Activated CD8-positive, alpha-beta T cell treated with anti-CD3 and anti-CD28 coated beads for 36 hours (primary cell): ENCODE measurements around the gene TSHR. TPM values are rescaled to one million over a fixed set of nuclear protein-coding genes. Genes with fewer than 3 reads are reported as not detected.

Experiments used
- ATAC-seq: fragments of 200-7000 bp; cut with Tn5 transposase; one replicate; pipeline ENCODE4 v1.10.0; 2021; ENCODE audit warnings: mild to moderate bottlenecking, moderate library complexity
- CTCF ChIA-PET: fragments of 350-600 bp; sonication (Branson Sonifier 250); formaldehyde crosslinking; loops from one replicate; lab custom pipeline; 2021; ENCODE audit warnings: antibody characterized with exemption; lab: Charles Lee
- POLR2A ChIA-PET: fragments of 350-600 bp; sonication (Branson Sonifier 250); formaldehyde crosslinking; loops from one replicate; lab custom pipeline; 2021; ENCODE audit warnings: antibody characterized with exemption; lab: Charles Lee
- DNase-seq: peaks from one replicate; pipeline ENCODE4 v3.0.0-alpha.2; 2020
- H3K27ac Mint-ChIP-seq: one replicate; pipeline ENCODE4 v1.8.0; 2021; ENCODE audit warnings: mild to moderate bottlenecking, mixed read lengths
- H3K27me3 Mint-ChIP-seq: one replicate; pipeline ENCODE4 v1.8.0; 2021; ENCODE audit warnings: mixed read lengths
- H3K36me3 Mint-ChIP-seq: one replicate; pipeline ENCODE4 v1.8.0; 2021; ENCODE audit warnings: low read depth, mixed read lengths
- H3K4me1 Mint-ChIP-seq: one replicate; pipeline ENCODE4 v1.8.0; 2021; ENCODE audit warnings: low read depth, mixed read lengths
- H3K4me3 Mint-ChIP-seq: one replicate; pipeline ENCODE4 v1.8.0; 2021; ENCODE audit warnings: mild to moderate bottlenecking, moderate library complexity, mixed read lengths
- H3K9me3 Mint-ChIP-seq: one replicate; pipeline ENCODE4 v1.8.0; 2021; ENCODE audit warnings: mixed read lengths
- CTCF ChIP-seq: fragments of 200-600 bp; IDR thresholded peaks from one replicate; pipeline ENCODE4 v1.8.0; 2022; ENCODE audit warnings: antibody characterized with exemption, mild to moderate bottlenecking
- intact Hi-C: fragments of 100-400 bp; cut with micrococcal nuclease; formaldehyde crosslinking; loops from one replicate; pipeline ENCODE4 v1.10.0; 2022
- total RNA-seq, 2 experiments: library from RNA; stranded (reverse); gene quantifications; one replicate each; pipeline ENCODE4 v1.2.3, GENCODE V29; 2021

The TSHR gene
- total RNA-seq, 2 experiments from 2014 or later = 0.31 TPM; not detected in 1

GRCh38 chr14:81141426-81141825, 186.0 kb downstream of the TSHR start:
- Mint-ChIP-seq H3K36me3 (no peaks in the 10 kb centered on the region), H3K27me3 (no peaks in the 10 kb centered on the region), H3K4me3 (no peak overlapping the region), H3K4me1 (no peaks in the 10 kb centered on the region), H3K27ac (no peak overlapping the region), H3K9me3 (no peaks in the 10 kb centered on the region)
- TF ChIP-seq CTCF = no peak
- ChIA-PET POLR2A (no interaction called here), CTCF (no interaction called here)
- DNase-seq = no peak
- intact Hi-C loops = no loop called here
- no peak for ATAC-seq

DNA sequence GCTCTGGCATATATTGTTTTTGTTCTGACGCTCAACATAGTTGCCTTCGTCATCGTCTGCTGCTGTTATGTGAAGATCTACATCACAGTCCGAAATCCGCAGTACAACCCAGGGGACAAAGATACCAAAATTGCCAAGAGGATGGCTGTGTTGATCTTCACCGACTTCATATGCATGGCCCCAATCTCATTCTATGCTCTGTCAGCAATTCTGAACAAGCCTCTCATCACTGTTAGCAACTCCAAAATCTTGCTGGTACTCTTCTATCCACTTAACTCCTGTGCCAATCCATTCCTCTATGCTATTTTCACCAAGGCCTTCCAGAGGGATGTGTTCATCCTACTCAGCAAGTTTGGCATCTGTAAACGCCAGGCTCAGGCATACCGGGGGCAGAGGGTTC, 188.4 kb downstream of the TSHR start:
- TF ChIP-seq CTCF = no peak
- ChIA-PET CTCF (no interaction called here), POLR2A (no interaction called here)
- no peak overlapping the region for H3K27ac Mint-ChIP-seq
- DNase-seq (no peak), ATAC-seq (no peak)
- intact Hi-C loops = no loop called here
- no peaks in the 10 kb centered on the region for H3K27me3 Mint-ChIP-seq
- H3K36me3 Mint-ChIP-seq = no peaks in the 10 kb centered on the region
- peaks cover 11% of the 10 kb centered on the region for H3K4me1 Mint-ChIP-seq
- H3K9me3 Mint-ChIP-seq = no peaks in the 10 kb centered on the region
- no peak overlapping the region for H3K4me3 Mint-ChIP-seq

GRCh38 chr14:81144824-81145603, 189.6 kb downstream of the TSHR start:
- Mint-ChIP-seq H3K9me3 (no peaks in the 10 kb centered on the region), H3K4me3 (no peak overlapping the region), H3K27me3 (no peaks in the 10 kb centered on the region), H3K4me1 (peaks cover 11% of the 10 kb centered on the region), H3K27ac (no peak overlapping the region), H3K36me3 (no peaks in the 10 kb centered on the region)
- POLR2A ChIA-PET = interaction anchor here (0.8 kb wide), 1 partner anchor 17 kb away, joined by 3 read pairs; no protein-coding TSS in a partner anchor
- no peak for TF ChIP-seq CTCF
- intact Hi-C loops = no loop called here
- ATAC-seq (no peak), DNase-seq (no peak)
- CTCF ChIA-PET = interaction anchor here (0.6 to 1.4 kb wide), 4 partner anchors 17 to 149 kb away, joined by 3 to 5 read pairs (median 3); no protein-coding TSS in a partner anchor

- ATAC-seq = peak; percentile 27
- Mint-ChIP-seq H3K9me3 (no peaks in the 10 kb centered on the region), H3K36me3 (no peaks in the 10 kb centered on the region), H3K4me1 (peaks cover 13% of the 10 kb centered on the region), H3K4me3 (no peak overlapping the region), H3K27me3 (no peaks in the 10 kb centered on the region), H3K27ac (no peak overlapping the region)
- CTCF ChIA-PET = interaction anchor here (1.1 to 2.1 kb wide), 2 partner anchors 16 to 151 kb away, joined by 5 to 6 read pairs; no protein-coding TSS in a partner anchor
- intact Hi-C loops = no loop called here
- TF ChIP-seq CTCF = no peak
- POLR2A ChIA-PET = no interaction called here
- DNase-seq = no peak
These were observed 191.9 kb downstream of the TSHR start for GRCh38 chr14:81147140-81147897.

- intact Hi-C loops = no loop called here
- Mint-ChIP-seq H3K4me1 (peaks cover 26% of the 10 kb centered on the region), H3K36me3 (no peaks in the 10 kb centered on the region), H3K27ac (no peak overlapping the region), H3K9me3 (no peaks in the 10 kb centered on the region), H3K4me3 (no peak overlapping the region), H3K27me3 (no peaks in the 10 kb centered on the region)
- ChIA-PET POLR2A (no interaction called here), CTCF (interaction anchor here (1.2 to 1.4 kb wide), 2 partner anchors 15 to 17 kb away, joined by 3 to 4 read pairs; no protein-coding TSS in a partner anchor)
- DNase-seq (no peak), ATAC-seq (no peak)
- TF ChIP-seq CTCF = no peak
These were observed 193.2 kb downstream of the TSHR start for GRCh38 chr14:81148635-81149034.
